ENCODE measurements around the gene IFNW1.
A peak's percentile ranks its signal among the peaks of the same experiment; 100 is the strongest.

Gene IFNW1

GRCh38 chr9:21110708-21111576, 30.7 kb downstream of the IFNW1 start:
- DNase-seq (ENCODE audit: low read depth in 2 of 2) = peak; percentile 59 to 63

- no peak for DNase-seq (ENCODE audit: low read depth in 2 of 2)
Measured at GRCh38 chr9:21104787-21105186, 36.8 kb downstream of the IFNW1 start.

GRCh38 chr9:21102305-21102704, 39.3 kb downstream of the IFNW1 start:
- no peak for DNase-seq (ENCODE audit: low read depth in 2 of 2)

DNA sequence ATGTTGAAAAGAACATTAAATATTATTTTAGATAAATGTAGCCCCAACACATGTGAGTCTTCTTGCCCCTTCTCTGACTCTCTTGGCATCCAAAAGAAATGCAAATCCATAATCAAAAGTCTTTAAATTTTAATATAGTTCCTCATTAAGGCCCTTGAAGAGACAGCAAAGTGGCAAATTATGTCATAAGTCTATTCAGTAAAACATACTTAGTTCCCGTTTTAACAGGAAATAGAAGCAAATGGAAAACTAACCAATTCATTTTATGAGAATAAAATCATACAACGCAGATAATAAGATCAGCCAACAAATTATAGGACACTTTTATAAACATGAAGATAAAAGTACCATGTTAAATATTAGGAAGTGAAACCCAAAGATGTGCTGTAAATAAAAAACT, 43.8 kb downstream of the IFNW1 start:
- DNase-seq (ENCODE audit: low read depth in 2 of 2) = no peak

DNA sequence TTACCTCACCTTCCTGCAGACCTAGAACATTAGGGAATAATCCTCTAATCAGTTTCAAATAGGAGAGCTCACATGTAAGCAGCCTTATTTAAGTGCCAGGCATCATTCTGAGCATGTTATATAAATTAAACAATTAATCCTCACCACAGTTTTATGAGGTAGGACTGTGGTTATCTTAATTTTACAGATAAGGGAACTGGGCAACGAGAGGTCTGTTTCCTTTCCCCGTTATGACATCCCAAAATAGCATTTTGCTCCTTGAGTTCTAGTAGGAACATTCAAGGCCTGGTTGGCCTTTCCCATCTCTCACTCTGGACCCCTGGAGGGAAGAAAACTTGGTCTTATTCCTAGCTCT, 44.8 kb downstream of the IFNW1 start:
- no peak for DNase-seq (ENCODE audit: low read depth in 2 of 2)

GRCh38 chr9:21096172-21096900, 45.3 kb downstream of the IFNW1 start:
- DNase-seq (ENCODE audit: low read depth in 2 of 2) = peak; percentile 9 to 20

DNA sequence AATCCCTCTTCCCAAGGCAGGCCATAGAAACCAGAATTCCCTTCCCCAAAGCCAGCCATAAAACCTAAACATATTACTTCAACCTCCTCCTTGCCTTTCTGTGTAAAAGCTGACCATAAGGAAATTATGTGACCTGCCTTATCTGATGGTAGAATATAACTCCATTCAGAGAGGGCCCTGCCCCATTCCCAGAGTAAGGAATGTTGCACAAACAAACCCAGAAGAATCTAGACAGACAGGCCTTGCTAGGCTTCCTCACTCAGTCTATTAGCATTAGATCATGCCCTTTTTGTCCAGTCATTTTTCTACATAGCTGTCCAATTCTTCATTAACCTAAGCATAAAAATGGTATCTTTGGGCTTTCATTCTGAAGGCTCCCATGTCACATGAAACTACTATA, 46.1 kb downstream of the IFNW1 start:
- no peak for DNase-seq (ENCODE audit: low read depth in 2 of 2)
